GM18873 (cell line): ENCODE results near the gene DMC1.

ENCODE experiments used
- ATAC-seq: cut with Tn5 transposase; IDR thresholded peaks from one replicate; pipeline ENCODE4 v1.9.1; 2021; ENCODE audit warnings: mild to moderate bottlenecking, moderate library complexity, moderate number of reproducible peaks; ENCODE audit not compliant: unreplicated experiment, low FRiP score

The DMC1 gene

GRCh38 chr22:38504731-38505540, 65.0 kb downstream of the DMC1 start:
- no peak for ATAC-seq

- ATAC-seq: no peak
These were observed 67.0 kb downstream of the DMC1 start for GRCh38 chr22:38503021-38503420.

- ATAC-seq: no peak
These were observed 67.9 kb downstream of the DMC1 start for GRCh38 chr22:38501797-38502672.

- no peak for ATAC-seq
These were observed 72.1 kb downstream of the DMC1 start for GRCh38 chr22:38497869-38498268.

GRCh38 chr22:38494939-38495338, 75.0 kb downstream of the DMC1 start:
- ATAC-seq: no peak

GRCh38 chr22:38494498-38494897, 75.5 kb downstream of the DMC1 start:
- ATAC-seq: no peak

- ATAC-seq: no peak
These were observed 78.2 kb downstream of the DMC1 start for GRCh38 chr22:38491707-38492348.

- ATAC-seq: no peak
These were observed 79.1 kb downstream of the DMC1 start for GRCh38 chr22:38490915-38491314.

- no peak for ATAC-seq
These were observed 79.5 kb downstream of the DMC1 start for GRCh38 chr22:38490475-38490874.

- ATAC-seq: no peak
These were observed 80.3 kb downstream of the DMC1 start for GRCh38 chr22:38489561-38490145.

GRCh38 chr22:38489142-38489541, 80.8 kb downstream of the DMC1 start:
- no peak for ATAC-seq

- no peak for ATAC-seq
These were observed 82.0 kb downstream of the DMC1 start for GRCh38 chr22:38487946-38488345.

GRCh38 chr22:38485783-38486182, 84.2 kb downstream of the DMC1 start:
- no peak for ATAC-seq

GRCh38 chr22:38484244-38484643, 85.7 kb downstream of the DMC1 start:
- no peak for ATAC-seq

GRCh38 chr22:38482662-38483308, 87.2 kb downstream of the DMC1 start:
- no peak for ATAC-seq

- ATAC-seq: no peak
These were observed 88.1 kb downstream of the DMC1 start for GRCh38 chr22:38481871-38482332.

- ATAC-seq: no peak
These were observed 88.7 kb downstream of the DMC1 start for GRCh38 chr22:38481162-38481870.

GRCh38 chr22:38479096-38479837, 90.7 kb downstream of the DMC1 start:
- ATAC-seq: no peak

GRCh38 chr22:38477585-38477984, 92.4 kb downstream of the DMC1 start:
- no peak for ATAC-seq
